Measurements from ENCODE around the gene ARF1.

DNA sequence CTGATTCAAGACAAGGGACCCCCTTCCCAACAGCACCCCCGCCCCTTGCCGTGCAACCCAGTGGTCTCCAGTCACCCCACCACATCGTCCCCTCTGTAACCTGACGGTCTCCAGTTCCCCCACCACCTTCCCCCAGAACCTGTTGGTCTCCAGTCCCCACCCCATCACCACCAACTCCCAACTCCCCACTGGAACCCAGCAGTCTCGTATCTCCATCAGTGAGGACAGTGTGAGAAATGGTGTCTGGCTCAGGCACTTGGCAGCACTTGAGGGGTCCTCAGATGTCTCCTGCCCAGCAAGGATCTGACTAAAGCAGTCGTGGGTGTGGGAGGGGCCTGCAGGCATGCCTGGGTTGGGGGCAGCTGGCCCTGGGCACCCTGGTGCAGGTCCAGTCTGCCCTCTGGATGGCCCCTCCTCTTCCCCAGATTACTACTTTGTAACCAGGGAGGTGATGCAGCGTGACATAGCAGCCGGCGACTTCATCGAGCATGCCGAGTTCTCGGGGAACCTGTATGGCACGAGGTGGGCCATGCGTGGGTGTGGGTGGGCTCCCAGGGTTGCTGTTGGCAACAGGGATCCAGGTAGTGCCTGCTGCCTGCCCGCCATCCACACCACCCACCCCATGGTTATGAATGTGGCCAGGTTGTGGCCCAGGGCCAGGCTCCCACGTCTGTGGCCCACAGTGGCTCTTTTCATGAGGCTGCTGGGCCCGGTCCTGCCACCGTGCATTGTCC lies 64.1 kb downstream of the ARF1 start:
- TF ChIP-seq ZNF777 (tag by site-specific recombination; IDR thresholded peaks at IDR 0.05; ENCODE audit: borderline replicate concordance): no peak
- TF ChIP-seq ZNF544 (tag by site-specific recombination; IDR thresholded peaks at IDR 0.05): no peak
- no peak for TF ChIP-seq HOXA7 (CRISPR knock-in tag; IDR thresholded peaks at IDR 0.05; ENCODE audit: borderline replicate concordance)

All from HEK293 (cell line).